22Rv1 (cell line): ENCODE results near the gene AFF2.

ENCODE experiments used
- H3K27ac ChIP-seq: fragments of 450-650 bp; 2 replicates; pipeline ENCODE4 v1.5.1; 2017
- CTCF ChIP-seq: fragments of 450-650 bp; IDR thresholded peaks from 2 replicates; pipeline ENCODE4 v1.5.1; 2017; ENCODE audit warnings: mild to moderate bottlenecking
- ZFX ChIP-seq: fragments of 450-650 bp; IDR thresholded peaks from 2 replicates; pipeline ENCODE4 v1.6.1; 2017; ENCODE audit warnings: antibody characterized with exemption, borderline replicate concordance

The AFF2 gene

GRCh38 chrX:148804579-148805355 lies 304.4 kb downstream of the AFF2 start:
- no peak overlapping the region for H3K27ac ChIP-seq

GRCh38 chrX:148806145-148806870 lies 305.9 kb downstream of the AFF2 start:
- TF ChIP-seq ZFX = no peak
- no peak for TF ChIP-seq CTCF
- no peak overlapping the region for H3K27ac ChIP-seq

More at GRCh38 chrX:148804579-148805355, 304.4 kb downstream of the AFF2 start:
- TF ChIP-seq ZFX = no peak
- TF ChIP-seq CTCF = no peak

- no peak for TF ChIP-seq CTCF
- TF ChIP-seq ZFX = no peak
- no peak overlapping the region for H3K27ac ChIP-seq
Observed at GRCh38 chrX:148808833-148809232, 308.4 kb downstream of the AFF2 start.

GRCh38 chrX:148811236-148811635 lies 310.8 kb downstream of the AFF2 start:
- no peak for TF ChIP-seq CTCF
- no peak for TF ChIP-seq ZFX
- H3K27ac ChIP-seq = no peak overlapping the region

GRCh38 chrX:148813422-148813821 lies 313.0 kb downstream of the AFF2 start:
- no peak for TF ChIP-seq ZFX
- no peak for TF ChIP-seq CTCF
- H3K27ac ChIP-seq = no peak overlapping the region

- no peak overlapping the region for H3K27ac ChIP-seq
- TF ChIP-seq ZFX (no peak), CTCF (no peak)
Observed at GRCh38 chrX:148813967-148814366, 313.6 kb downstream of the AFF2 start.

- H3K27ac ChIP-seq = no peak overlapping the region
- no peak for TF ChIP-seq CTCF
- no peak for TF ChIP-seq ZFX
Observed at GRCh38 chrX:148815218-148815961, 315.0 kb downstream of the AFF2 start.
